SK-N-SH (cell line): Measurements from ENCODE around the gene LCNL1. TPM values are rescaled to one million over a fixed set of nuclear protein-coding genes. Genes with fewer than 3 reads are reported as not detected.

ENCODE experiments used
- CTCF ChIA-PET: fragments of 300-600, 350-600 bp; formaldehyde crosslinking; extraction: SDS; loops from one replicate; lab custom pipeline; 2021; lab: Yijun Ruan, JAX
- POLR2A ChIA-PET: fragments of 350-600 bp; sonication (Branson Sonifier 250); formaldehyde crosslinking; extraction: SDS; loops from one replicate; lab custom pipeline; 2020; ENCODE audit warnings: antibody characterized with exemption, inconsistent platforms; lab: Yijun Ruan, JAX
- DNase-seq: peaks from one replicate; pipeline ENCODE4 v3.0.0; 2012
- H2AFZ ChIP-seq: fragments of 200-600 bp; sonication (generic); 2 replicates; pipeline ENCODE4 v1.8.1; 2016; ENCODE audit warnings: antibody characterized with exemption, mild to moderate bottlenecking, low read depth
- H3F3A ChIP-seq: fragments of 200-600 bp; sonication (generic); replicated peaks from 2 replicates; pipeline ENCODE3; 2016; ENCODE audit warnings: antibody characterized with exemption, mild to moderate bottlenecking; ENCODE audit not compliant: insufficient read depth
- H3K27ac ChIP-seq, 2 experiments: fragments of 200-500 bp in 1 of 2; fragments of 200-600 bp in 1 of 2; sonication (Bioruptor generic) in 1 of 2; sonication (generic), shearing (Covaris generic) in 1 of 2; 2 replicates each; pipeline versions ENCODE4 v1.5.1 to v1.6.1; 2014 to 2016; ENCODE audit warnings: low read depth in 2 of 2, inconsistent platforms in 1 of 2, low read length in 1 of 2, mild to moderate bottlenecking in 1 of 2, mixed read lengths in 1 of 2
- H3K27me3 ChIP-seq: fragments of 200-600 bp; sonication (generic), shearing (Covaris generic); 2 replicates; pipeline ENCODE4 v1.6.1; 2016; ENCODE audit warnings: mixed run types; ENCODE audit not compliant: insufficient read depth
- H3K36me3 ChIP-seq, 2 experiments: fragments of 200-500 bp in 1 of 2; fragments of 200-600 bp in 1 of 2; sonication (Bioruptor generic) in 1 of 2; sonication (generic) in 1 of 2; replicated peaks in 1 of 2; 2 replicates each; pipeline versions ENCODE3 to v1.5.1; 2014 to 2016; ENCODE audit warnings: low read length in 1 of 2, mild to moderate bottlenecking in 1 of 2; ENCODE audit not compliant: insufficient read depth in 2 of 2, control insufficient read depth in 1 of 2
- H3K4me1 ChIP-seq, 2 experiments: fragments of 200-500 bp in 1 of 2; fragments of 200-600 bp in 1 of 2; sonication (Bioruptor generic) in 1 of 2; sonication (generic), shearing (Covaris generic) in 1 of 2; 2 replicates each; pipeline versions ENCODE4 v1.5.1 to v1.6.1; 2014 to 2016; ENCODE audit warnings: low read depth in 1 of 2, low read length in 1 of 2, mixed run types in 1 of 2; ENCODE audit not compliant: insufficient read depth in 2 of 2, control insufficient read depth in 1 of 2
- H3K4me2 ChIP-seq: fragments of 200-600 bp; sonication (generic), shearing (Covaris generic); 2 replicates; pipeline ENCODE4 v1.6.1; 2017; ENCODE audit warnings: mixed run types
- H3K4me3 ChIP-seq, 2 experiments: fragments of 200-500 bp in 1 of 2; fragments of 200-600 bp in 1 of 2; sonication (Bioruptor generic) in 1 of 2; sonication (generic), shearing (Covaris generic) in 1 of 2; 2 replicates each; pipeline versions ENCODE4 v1.5.1 to v1.8.1; 2014 to 2016; ENCODE audit warnings: low read depth in 2 of 2, inconsistent platforms in 1 of 2, low read length in 1 of 2, mild to moderate bottlenecking in 1 of 2, mixed read lengths in 1 of 2, moderate library complexity in 1 of 2
- H3K79me2 ChIP-seq: fragments of 200-600 bp; sonication (generic); 2 replicates; pipeline ENCODE4 v1.8.1; 2017; ENCODE audit warnings: mild to moderate bottlenecking; ENCODE audit not compliant: insufficient read depth
- H3K9ac ChIP-seq: fragments of 200-600 bp; sonication (generic); 2 replicates; pipeline ENCODE4 v1.6.1; 2017; ENCODE audit warnings: mixed run types
- H3K9me2 ChIP-seq: fragments of 200-600 bp; sonication (generic); 2 replicates; pipeline ENCODE4 v1.6.1; 2017; ENCODE audit warnings: mixed run types
- H3K9me3 ChIP-seq: fragments of 200-600 bp; sonication (generic); 2 replicates; pipeline ENCODE4 v1.6.1; 2017; ENCODE audit warnings: mixed run types, mild to moderate bottlenecking, moderate library complexity
- H4K20me1 ChIP-seq: fragments of 200-600 bp; sonication (generic); 2 replicates; pipeline ENCODE4 v1.6.1; 2017; ENCODE audit warnings: mild to moderate bottlenecking, mixed run types; ENCODE audit not compliant: insufficient read depth
- CHD2 ChIP-seq: fragments of 150-350 bp; IDR thresholded peaks from 2 replicates; pipeline ENCODE4 v1.6.1; 2018; ENCODE audit warnings: low read length; ENCODE audit not compliant: partially characterized antibody
- CTCF ChIP-seq: fragments of 200-600 bp; sonication (generic); IDR thresholded peaks from 2 replicates; pipeline ENCODE4 v1.6.1; 2017; ENCODE audit warnings: antibody characterized with exemption, mild to moderate bottlenecking, moderate library complexity
- ELF1 ChIP-seq: IDR thresholded peaks from 2 replicates; pipeline ENCODE4 v1.4.0; 2012
- EZH2phosphoT487 ChIP-seq: fragments of 200-600 bp; sonication (generic); IDR thresholded peaks from 2 replicates; pipeline ENCODE4 v1.6.1; 2017; ENCODE audit warnings: low read depth, mixed run types, mild to moderate bottlenecking, antibody characterized with exemption, moderate library complexity, borderline replicate concordance
- FOSL2 ChIP-seq: IDR thresholded peaks from 2 replicates; pipeline ENCODE4 v1.4.0; 2012; ENCODE audit warnings: low read depth, mild to moderate bottlenecking, moderate library complexity, borderline replicate concordance
- FOXJ3 ChIP-seq: sonication (generic); formaldehyde crosslinking; IDR thresholded peaks from 2 replicates; pipeline ENCODE4 v1.5.1; 2020; ENCODE audit warnings: mild to moderate bottlenecking, missing genetic modification reagents
- FOXM1 ChIP-seq: IDR thresholded peaks from 2 replicates; pipeline ENCODE4 v1.4.0; 2012; ENCODE audit warnings: low read depth, mild to moderate bottlenecking
- GABPA ChIP-seq: IDR thresholded peaks from 2 replicates; pipeline ENCODE4 v1.4.0; 2012; ENCODE audit warnings: low read depth, mild to moderate bottlenecking
- GATA2 ChIP-seq: sonication (generic); formaldehyde crosslinking; IDR thresholded peaks from 2 replicates; pipeline ENCODE4 v1.5.0; 2020; ENCODE audit warnings: mild to moderate bottlenecking, missing genetic modification reagents
- IRF3 ChIP-seq: fragments of 150-350 bp; IDR thresholded peaks from 2 replicates; pipeline ENCODE4 v1.6.1; 2016; ENCODE audit warnings: mild to moderate bottlenecking, low read depth, low read length
- JUND ChIP-seq: IDR thresholded peaks from 2 replicates; pipeline ENCODE4 v1.4.0; 2012
- MAX ChIP-seq: IDR thresholded peaks from 2 replicates; pipeline ENCODE4 v1.4.0; 2012; ENCODE audit warnings: low read depth
- MEF2A ChIP-seq: IDR thresholded peaks from 2 replicates; pipeline ENCODE4 v1.4.0; 2012; ENCODE audit warnings: low read depth, borderline replicate concordance
- MXI1 ChIP-seq: IDR thresholded peaks from 2 replicates; pipeline ENCODE4 v1.6.1; 2012; ENCODE audit warnings: mild to moderate bottlenecking, low read depth, low read length, improper control_type of control experiment
- NRF1 ChIP-seq: IDR thresholded peaks from 2 replicates; pipeline ENCODE4 v1.6.1; 2012; ENCODE audit warnings: low read depth, mild to moderate bottlenecking, low read length
- POLR2AphosphoS5 ChIP-seq: IDR thresholded peaks from 2 replicates; pipeline ENCODE4 v1.6.1; 2012; ENCODE audit warnings: low read depth, low read length
- RAD21 ChIP-seq: IDR thresholded peaks from 2 replicates; pipeline ENCODE4 v1.6.1; 2012; ENCODE audit warnings: mild to moderate bottlenecking, low read length
- RFX5 ChIP-seq: IDR thresholded peaks from 2 replicates; pipeline ENCODE4 v1.6.1; 2012; ENCODE audit warnings: mild to moderate bottlenecking, improper control_type of control experiment, low read length
- SIN3A ChIP-seq: IDR thresholded peaks from 2 replicates; pipeline ENCODE4 v1.6.1; 2012; ENCODE audit warnings: low read depth, mild to moderate bottlenecking, low read length, moderate library complexity, borderline replicate concordance
- SMC3 ChIP-seq: IDR thresholded peaks from 2 replicates; pipeline ENCODE4 v1.6.1; 2012; ENCODE audit warnings: low read depth, low read length, improper control_type of control experiment
- TAF1 ChIP-seq: IDR thresholded peaks from 2 replicates; pipeline ENCODE4 v1.6.1; 2012; ENCODE audit warnings: low read depth, mild to moderate bottlenecking, low read length, moderate library complexity, borderline replicate concordance
- TCF12 ChIP-seq: IDR thresholded peaks from 2 replicates; pipeline ENCODE4 v1.4.0; 2012
- TEAD4 ChIP-seq: IDR thresholded peaks from 2 replicates; pipeline ENCODE4 v1.4.0; 2012; ENCODE audit warnings: mild to moderate bottlenecking, borderline replicate concordance; ENCODE audit not compliant: insufficient read depth
- YY1 ChIP-seq: IDR thresholded peaks from 2 replicates; pipeline ENCODE4 v1.4.0; 2012; ENCODE audit warnings: low read depth, mild to moderate bottlenecking
- WGBS: methylation state at CpG from one replicate; pipeline ENCODE4 v1.1.6; 2017; ENCODE audit warnings: low lambda C conversion rate; 5-methylcytosine and 5-hydroxymethylcytosine counted together
- polyA plus RNA-seq, 3 experiments: library from polyadenylated mRNA; depleted of rRNA; stranded (reverse); fragments of >200 nt; gene quantifications; 2 replicates each; pipeline ENCODE4 v1.2.3, GENCODE V29; 2012

The LCNL1 gene
- polyA plus RNA-seq, 1 of the 3 experiments (the other 2 are of a cell fraction): not detected

- Histone ChIP-seq H3K4me2 (no peak overlapping the region), H3K27ac (no peak overlapping the region), H4K20me1 (no peaks in the 10 kb centered on the region), H3K79me2 (no peaks in the 10 kb centered on the region), H3K36me3 (no peaks in the 10 kb centered on the region), H3K4me1 (peaks cover 0 to 2% of the 10 kb centered on the region in 2 experiments; a peak in 1 of 4 replicates), H3K9ac (no peak overlapping the region), H3K9me3 (no peaks in the 10 kb centered on the region), H3F3A (no peaks in the 10 kb centered on the region), H3K9me2 (no peaks in the 10 kb centered on the region), H2AFZ (no peak overlapping the region), H3K4me3 (no peak overlapping the region), H3K27me3 (no peaks in the 10 kb centered on the region)
- TF ChIP-seq JUND (no peak), EZH2phosphoT487 (no peak), SIN3A (no peak), TEAD4 (no peak), GABPA (no peak), TCF12 (no peak), FOXJ3 (CRISPR knock-in tag) (no peak), RAD21 (no peak), POLR2AphosphoS5 (no peak), MXI1 (no peak), YY1 (no peak), ELF1 (no peak)
- POLR2A ChIA-PET: no interaction called here
- DNase-seq: no peak
- CTCF ChIA-PET: interaction anchor here (1.1 to 1.8 kb wide), 3 partner anchors 21 to 66 kb away, joined by 3 to 4 read pairs (median 3); no protein-coding TSS in a partner anchor
- 69% methylated on average over 11 of the region's 17 CpGs for WGBS
These were observed 13.6 kb upstream of the LCNL1 start for GRCh38 chr9:136969150-136969549.

DNA sequence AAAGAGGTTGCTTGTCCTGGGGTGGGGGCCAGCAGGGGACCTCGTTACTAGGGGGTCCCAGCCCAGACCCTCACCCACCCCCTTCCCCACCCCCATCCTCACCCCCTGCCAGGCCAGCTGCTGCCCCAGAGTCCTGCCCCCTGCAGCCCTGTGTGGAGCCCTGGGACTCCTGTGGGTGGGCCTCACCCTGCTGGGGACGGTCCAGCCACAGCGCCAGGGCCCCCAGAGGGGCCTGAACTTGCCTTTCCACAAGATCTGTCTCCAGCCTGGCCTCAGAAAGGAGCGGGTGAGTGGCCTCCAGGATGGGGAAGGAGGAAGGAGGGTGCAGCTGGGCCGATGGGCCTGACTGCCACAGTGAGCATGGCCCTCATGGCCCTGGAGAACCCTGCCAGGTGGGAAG lies 13.0 kb upstream of the LCNL1 start:
- CTCF ChIA-PET: interaction anchor here (1.1 to 1.8 kb wide), 4 partner anchors 21 to 66 kb away, joined by 3 to 5 read pairs (median 4); partner anchors contain the start of gene ABCA2
- no peaks in the 10 kb centered on the region for H3K79me2 ChIP-seq
- WGBS: 80% methylated on average over 2 of the region's 5 CpGs

More for the DNA sequence above, 13.0 kb upstream of the LCNL1 start:
- no peak for DNase-seq
- peaks cover 0 to 2% of the 10 kb centered on the region in 2 experiments; a peak in 1 of 4 replicates for H3K4me1 ChIP-seq
- no peaks in the 10 kb centered on the region for H3K27me3 ChIP-seq
- no peaks in the 10 kb centered on the region for H3K9me2 ChIP-seq
- no peak overlapping the region for H3K4me2 ChIP-seq
- no peak overlapping the region for H3K4me3 ChIP-seq
- TF ChIP-seq NRF1 (no peak), MXI1 (no peak), FOXM1 (no peak), GATA2 (no peak), CHD2 (no peak), RFX5 (no peak), SMC3 (no peak), TEAD4 (no peak), IRF3 (no peak), JUND (no peak), CTCF (no peak), TAF1 (no peak), GABPA (no peak), FOSL2 (no peak), MAX (no peak), MEF2A (no peak), RAD21 (no peak)
- no peaks in the 10 kb centered on the region for H3F3A ChIP-seq
- H2AFZ ChIP-seq: no peak overlapping the region
- H3K9ac ChIP-seq: no peak overlapping the region
- H4K20me1 ChIP-seq: no peaks in the 10 kb centered on the region
- no peaks in the 10 kb centered on the region for H3K9me3 ChIP-seq
- POLR2A ChIA-PET: no interaction called here
- no peaks in the 10 kb centered on the region for H3K36me3 ChIP-seq
- H3K27ac ChIP-seq: no peak overlapping the region
